K562 (cell line): ENCODE data around the gene ARV1. TPM values are rescaled to one million over a fixed set of nuclear protein-coding genes. Genes with fewer than 3 reads are reported as not detected.

Source experiments
- ATF7 ChIP-seq: fragments of 450-650 bp; IDR thresholded peaks from 2 replicates; pipeline ENCODE4 v1.7.1; 2014; ENCODE audit warnings: mild to moderate bottlenecking, moderate library complexity
- ERF ChIP-seq: fragments of 450-650 bp; formaldehyde crosslinking; IDR thresholded peaks from 2 replicates; pipeline ENCODE4 v1.4.0; 2020; ENCODE audit warnings: mild to moderate bottlenecking, mixed read lengths
- EZH2 ChIP-seq: IDR thresholded peaks from 2 replicates; pipeline ENCODE4 v1.6.1; 2012; ENCODE audit warnings: low read depth, mild to moderate bottlenecking, inconsistent platforms, low read length, borderline replicate concordance
- GATA2 ChIP-seq: sonication (generic); formaldehyde crosslinking; IDR thresholded peaks from 2 replicates; pipeline ENCODE4 v1.4.0; 2020; ENCODE audit warnings: mild to moderate bottlenecking, missing genetic modification reagents
- JUND ChIP-seq, 2 experiments: IDR thresholded peaks; 2 replicates in 1 of 2; 3 replicates in 1 of 2; pipeline ENCODE4 v1.6.1; 2011; ENCODE audit warnings: borderline replicate concordance in 2 of 2, low read depth in 2 of 2, low read length in 2 of 2, improper control_type of control experiment in 1 of 2, missing biosample characterization in 1 of 2, missing genetic modification characterization in 1 of 2, missing genetic modification reagents in 1 of 2
- L3MBTL2 ChIP-seq: fragments of 450-650 bp; IDR thresholded peaks from 2 replicates; pipeline ENCODE4 v1.6.1; 2016; ENCODE audit warnings: mild to moderate bottlenecking, moderate library complexity
- MAZ ChIP-seq, 2 experiments: fragments of 450-650 bp in 1 of 2; sonication (generic) in 1 of 2; formaldehyde crosslinking; IDR thresholded peaks in 1 of 2; conservative IDR thresholded peaks in 1 of 2; 2 replicates each; pipeline versions ENCODE4 v1.4.0 to v1.5.0; 2020; ENCODE audit warnings: mild to moderate bottlenecking in 1 of 2, missing genetic modification reagents in 1 of 2
- MCM2 ChIP-seq: fragments of 450-650 bp; IDR thresholded peaks from 2 replicates; pipeline ENCODE4 v1.6.1; 2017; ENCODE audit warnings: low read depth, mild to moderate bottlenecking
- NCOR1 ChIP-seq: fragments of 450-650 bp; IDR thresholded peaks from 2 replicates; pipeline ENCODE4 v1.6.1; 2016; ENCODE audit warnings: mild to moderate bottlenecking, moderate library complexity
- SMAD1 ChIP-seq: fragments of 150-350 bp; IDR thresholded peaks from 2 replicates; pipeline ENCODE4 v1.6.1; 2014; ENCODE audit warnings: low read length, low read depth; ENCODE audit not compliant: partially characterized antibody
- SUPT5H ChIP-seq: fragments of 450-650 bp; IDR thresholded peaks from 2 replicates; pipeline ENCODE4 v1.6.1; 2016
- TAF1 ChIP-seq: IDR thresholded peaks from 2 replicates; pipeline ENCODE4 v1.6.1; 2011; ENCODE audit warnings: mild to moderate bottlenecking, low read length, moderate library complexity; ENCODE audit not compliant: insufficient read depth, control insufficient read depth, severe bottlenecking; ENCODE audit errors: extremely low read depth
- ZNF512 ChIP-seq: IDR thresholded peaks from 2 replicates; pipeline ENCODE4 v1.6.1; 2016; ENCODE audit warnings: missing genetic modification characterization, missing compliant biosample characterization
- ZNF780A ChIP-seq: fragments of 250-450 bp; sonication (Bioruptor Pico); IDR thresholded peaks from 2 replicates; pipeline ENCODE4 v1.5.0; 2021; ENCODE audit warnings: mild to moderate bottlenecking
- polyA plus RNA-seq, 8 experiments: library from polyadenylated mRNA; depleted of rRNA in 4 of 8; stranded (reverse) in 5 of 8; unstranded in 3 of 8; fragments of >200 nt; fragmentation: Nextera tagmentation in 2 of 8; fragmentation: Illumina TruSeq in 1 of 8; extraction: Ambion mirVana in 2 of 8; extraction: Trizol in 1 of 8; gene quantifications; 2 replicates each; pipeline versions ENCODE4 v1.2.1 to v1.2.3, GENCODE V29; 2011 to 2014; ENCODE audit warnings: inconsistent platforms in 1 of 8, missing spikeins in 1 of 8
- total RNA-seq, 7 experiments: library from RNA; depleted of rRNA in 6 of 7; stranded (reverse); fragments of >200 nt in 6 of 7; fragmentation: Illumina TruSeq in 2 of 7; extraction: Trizol in 2 of 7; gene quantifications; 2 replicates each; pipeline versions ENCODE4 v1.2.1 to v1.2.3, GENCODE V29; 2011 to 2021; ENCODE audit warnings: low replicate concordance in 1 of 7
- TF ChIP-seq, protein P1 (sequence below), 2 experiments: fragments of 450-650 bp; IDR thresholded peaks; 2 replicates each; pipeline ENCODE4 v1.6.1; 2016; ENCODE audit warnings: mild to moderate bottlenecking in 2 of 2, borderline replicate concordance in 1 of 2, low read depth in 1 of 2, moderate library complexity in 1 of 2

The ARV1 gene
- total and polyA plus RNA-seq, 9 of the 15 experiments (the other 6 are each of a cell fraction or from before 2014, with no cell fraction given): 54.8 to 139 (median 74.0) TPM

DNA sequence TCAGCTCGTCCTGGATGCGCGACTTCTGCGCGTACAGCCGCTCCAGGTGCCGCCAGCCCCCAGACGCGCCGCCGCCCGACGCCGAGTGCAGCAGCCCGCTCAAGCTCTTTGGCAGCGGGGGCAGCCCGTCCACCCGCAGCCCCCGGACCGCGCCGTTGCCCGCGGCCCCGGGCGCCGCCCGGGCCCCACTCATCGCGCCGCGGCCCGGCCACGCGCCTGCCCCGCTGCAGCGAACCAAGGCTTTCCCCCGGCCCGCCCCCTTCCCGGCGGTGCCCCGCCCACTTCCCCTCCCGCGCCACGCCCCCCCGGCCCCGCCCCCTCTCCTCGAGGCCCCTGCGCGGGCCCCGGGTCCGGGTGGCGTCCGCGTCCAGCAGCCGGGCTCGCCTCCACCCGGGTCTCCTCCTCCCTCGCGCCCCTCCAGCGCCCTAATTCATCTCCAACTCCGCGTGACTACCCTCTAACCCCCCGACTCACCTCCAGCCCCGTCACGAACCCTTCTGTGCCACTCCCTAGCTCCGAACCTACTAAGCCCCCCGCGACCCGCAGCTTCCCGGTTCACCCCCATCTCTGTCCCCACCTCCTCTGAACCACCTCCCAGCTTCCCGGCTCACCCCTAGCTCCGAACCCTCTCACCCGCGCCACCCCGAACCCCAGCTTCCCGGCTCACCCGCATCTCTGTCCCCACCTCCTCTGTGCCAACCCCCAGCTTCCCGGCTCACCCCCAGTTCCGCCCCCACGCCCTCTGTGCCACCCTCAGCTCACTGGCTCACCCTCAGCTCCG, 61.3 kb downstream of the ARV1 start, which contains the start of gene FAM89A (continued):
- TF ChIP-seq, protein P1, sequence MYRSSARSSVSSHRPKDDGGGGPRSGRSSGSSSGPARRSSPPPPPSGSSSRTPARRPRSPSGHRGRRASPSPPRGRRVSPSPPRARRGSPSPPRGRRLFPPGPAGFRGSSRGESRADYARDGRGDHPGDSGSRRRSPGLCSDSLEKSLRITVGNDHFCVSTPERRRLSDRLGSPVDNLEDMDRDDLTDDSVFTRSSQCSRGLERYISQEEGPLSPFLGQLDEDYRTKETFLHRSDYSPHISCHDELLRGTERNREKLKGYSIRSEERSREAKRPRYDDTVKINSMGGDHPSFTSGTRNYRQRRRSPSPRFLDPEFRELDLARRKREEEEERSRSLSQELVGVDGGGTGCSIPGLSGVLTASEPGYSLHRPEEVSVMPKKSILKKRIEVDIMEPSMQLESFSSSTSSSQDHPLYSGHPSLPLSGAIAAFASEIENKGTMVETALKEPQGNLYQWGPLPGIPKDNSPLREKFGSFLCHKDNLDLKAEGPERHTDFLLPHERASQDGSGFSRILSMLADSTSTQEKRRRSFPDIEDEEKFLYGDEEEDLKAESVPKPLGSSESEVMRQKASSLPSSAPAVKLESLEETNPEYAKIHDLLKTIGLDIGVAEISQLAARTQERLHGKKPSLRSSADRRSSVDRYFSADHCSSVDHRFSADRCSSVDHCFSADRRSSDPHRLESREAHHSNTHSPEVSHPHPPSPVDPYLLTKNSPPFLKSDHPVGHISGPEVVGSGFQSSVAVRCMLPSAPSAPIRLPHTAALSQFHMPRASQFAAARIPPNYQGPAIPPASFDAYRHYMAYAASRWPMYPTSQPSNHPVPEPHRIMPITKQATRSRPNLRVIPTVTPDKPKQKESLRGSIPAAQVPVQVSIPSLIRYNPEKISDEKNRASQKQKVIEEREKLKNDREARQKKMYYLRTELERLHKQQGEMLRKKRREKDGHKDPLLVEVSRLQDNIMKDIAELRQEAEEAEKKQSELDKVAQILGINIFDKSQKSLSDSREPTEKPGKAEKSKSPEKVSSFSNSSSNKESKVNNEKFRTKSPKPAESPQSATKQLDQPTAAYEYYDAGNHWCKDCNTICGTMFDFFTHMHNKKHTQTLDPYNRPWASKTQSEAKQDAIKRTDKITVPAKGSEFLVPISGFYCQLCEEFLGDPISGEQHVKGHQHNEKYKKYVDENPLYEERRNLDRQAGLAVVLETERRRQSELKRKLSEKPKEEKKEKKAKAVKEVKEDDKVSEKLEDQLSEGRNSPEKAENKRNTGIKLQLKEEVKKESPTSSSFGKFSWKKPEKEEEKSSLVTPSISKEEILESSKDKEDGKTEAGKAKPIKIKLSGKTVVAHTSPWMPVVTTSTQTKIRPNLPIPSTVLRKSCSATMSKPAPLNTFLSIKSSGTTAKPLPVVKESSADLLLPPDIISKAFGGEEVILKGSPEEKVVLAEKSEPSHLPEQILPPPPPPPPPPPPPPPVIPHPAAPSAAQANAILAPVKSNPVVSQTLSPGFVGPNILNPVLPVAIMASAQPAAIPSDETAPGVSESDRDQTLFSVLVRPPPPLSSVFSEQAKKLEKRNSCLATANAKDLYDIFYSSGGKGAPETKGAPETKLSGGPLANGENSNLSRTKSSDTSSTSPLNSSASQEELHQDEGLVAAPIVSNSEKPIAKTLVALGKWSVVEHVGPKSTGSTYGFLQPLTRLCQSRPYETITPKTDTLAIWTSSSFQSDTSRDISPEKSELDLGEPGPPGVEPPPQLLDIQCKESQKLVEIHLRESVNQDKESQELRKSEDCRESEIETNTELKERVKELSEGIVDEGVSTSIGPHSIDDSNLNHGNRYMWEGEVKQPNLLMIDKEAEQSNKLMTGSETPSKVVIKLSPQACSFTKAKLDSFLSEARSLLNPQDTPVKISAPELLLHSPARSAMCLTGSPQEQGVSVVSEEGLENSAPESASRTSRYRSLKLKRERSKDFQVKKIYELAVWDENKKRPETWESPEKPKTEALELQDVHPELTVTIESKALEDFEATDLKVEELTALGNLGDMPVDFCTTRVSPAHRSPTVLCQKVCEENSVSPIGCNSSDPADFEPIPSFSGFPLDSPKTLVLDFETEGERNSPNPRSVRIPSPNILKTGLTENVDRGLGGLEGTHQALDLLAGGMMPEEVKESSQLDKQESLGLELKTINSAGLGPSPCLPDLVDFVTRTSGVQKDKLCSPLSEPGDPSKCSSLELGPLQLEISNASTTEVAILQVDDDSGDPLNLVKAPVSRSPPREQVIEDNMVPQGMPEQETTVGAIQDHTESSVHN (IDR thresholded peaks at IDR 0.05; ENCODE audit: borderline replicate concordance in 1 of 2, low read depth in 1 of 2): no peak
- TF ChIP-seq ZNF780A (CRISPR knock-in tag): no peak
- peak; percentile 19; the same call in 1 of the 2 replicates for TF ChIP-seq ERF
- TF ChIP-seq MAZ (CRISPR knock-in tag; conservative IDR thresholded peaks at IDR 0.05 in 1 of 2, IDR thresholded peaks at IDR 0.05 in 1 of 2): peak; percentile 3 to 45; a peak in 3 of 4 replicates
- no peak for TF ChIP-seq JUND (IDR thresholded peaks at IDR 0.05; ENCODE audit: borderline replicate concordance, low read depth, low read length)
- TF ChIP-seq JUND (tag; IDR thresholded peaks at IDR 0.05; ENCODE audit: borderline replicate concordance, low read depth, low read length): no peak
- no peak for TF ChIP-seq L3MBTL2
- peak; percentile 87 for TF ChIP-seq SUPT5H
- TF ChIP-seq MCM2: no peak
- TF ChIP-seq EZH2: no peak
- TF ChIP-seq GATA2 (CRISPR knock-in tag): no peak
- TF ChIP-seq TAF1: peak; percentile 30
- no peak for TF ChIP-seq ZNF512 (tag)
- no peak for TF ChIP-seq SMAD1
- no peak for TF ChIP-seq NCOR1
- TF ChIP-seq ATF7: no peak
